Measurements from ENCODE around the gene LTC4S. TPM values are rescaled to one million over a fixed set of nuclear protein-coding genes. Genes with fewer than 3 reads are reported as not detected.

LTC4S gene
- total and polyA plus RNA-seq, 9 of the 15 experiments (the other 6 are each of a cell fraction or from before 2014, with no cell fraction given): 0.17 to 0.77 (median 0.75) TPM; not detected in 6

DNA sequence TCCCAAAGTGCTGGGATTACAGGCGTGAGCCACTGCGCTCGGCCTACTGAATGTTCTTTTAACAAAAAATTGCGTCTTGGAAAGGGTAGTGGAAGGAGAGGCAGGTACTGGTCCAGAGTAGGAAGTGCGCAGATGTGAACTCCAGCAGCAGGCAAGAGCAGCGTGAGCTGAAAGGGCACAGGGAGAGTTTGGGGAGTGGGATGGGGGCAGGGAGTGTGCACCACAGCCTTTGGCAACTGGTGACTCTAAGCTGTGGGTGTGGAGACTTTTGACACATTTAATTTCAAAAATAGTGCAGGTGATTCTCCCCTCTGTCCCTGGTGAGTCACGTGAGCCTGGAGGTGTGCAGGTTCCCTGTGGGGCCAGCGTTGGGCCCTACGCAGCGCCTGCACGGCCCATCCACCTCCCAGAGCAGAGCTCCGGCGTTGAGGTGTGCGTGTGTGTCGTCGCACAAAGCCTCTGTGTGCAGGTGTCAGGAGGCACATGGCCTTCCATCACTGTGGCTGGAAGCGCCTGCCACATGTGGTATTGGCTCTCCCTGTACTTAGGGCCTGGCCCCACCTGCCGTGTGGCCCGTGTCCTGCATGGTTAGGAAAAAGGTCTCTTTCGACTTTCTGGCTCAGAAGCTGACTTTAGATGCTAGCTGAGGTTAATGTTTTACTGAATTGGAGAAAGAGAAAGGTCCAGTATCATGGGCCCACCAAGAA lies 38.4 kb downstream of the LTC4S start:
- TF ChIP-seq SUPT5H (IDR thresholded peaks at IDR 0.05) (peak; percentile 33; the same call in 1 of the 2 replicates), ZBTB11 (CRISPR knock-in tag; IDR thresholded peaks at IDR 0.05) (0 out of 6 replicates have a peak, but pooled peaks of 1 of the 3 experiments have one; percentile 15), RBM22 (IDR thresholded peaks at IDR 0.05; ENCODE audit: low read depth, low read length, poor library complexity, severe bottlenecking) (peak; percentile 54), POLR2G (IDR thresholded peaks at IDR 0.05; ENCODE audit: low read depth, low read length) (peak; percentile 72), RBFOX2 (IDR thresholded peaks at IDR 0.05; ENCODE audit: low read depth, low read length) (peak; percentile 69), ZBTB33 (CRISPR knock-in tag; IDR thresholded peaks at IDR 0.05) (no peak), THRB (CRISPR knock-in tag; conservative IDR thresholded peaks at IDR 0.05) (0 out of 2 replicates have a peak, but pooled peaks have one; percentile 58), NR1H2 (CRISPR knock-in tag; IDR thresholded peaks at IDR 0.05) (no peak), MAX (CRISPR knock-in tag; IDR thresholded peaks at IDR 0.05) (peak; percentile 27; the same call in 1 of the 2 replicates)
- 94% methylated on average over 18 of the region's 20 CpGs for WGBS (ENCODE audit: insufficient coverage, low coverage, missing lambda C conversion rate)
- Histone ChIP-seq H3K36me3 (ENCODE audit: control insufficient read depth, insufficient read depth, low read length) (peaks cover 81% of the 10 kb centered on the region), H3K27me3 (ENCODE audit: control insufficient read depth in 2 of 2, insufficient read depth in 2 of 2, low read length in 2 of 2) (no peaks in the 10 kb centered on the region), H3K9me3 (replicated peaks; ENCODE audit: control insufficient read depth, insufficient read depth, low read depth, low read length) (no peaks in the 10 kb centered on the region), H3K9ac (ENCODE audit: insufficient read depth in 1 of 2, low read depth in 2 of 2, low read length in 2 of 2) (peak overlapping the region in 1 of 2 experiments; percentile 48; a peak in 2 of 4 replicates), H3K4me1 (replicated peaks in 1 of 2; ENCODE audit: control insufficient read depth in 2 of 2, insufficient read depth in 2 of 2, low read length in 2 of 2) (peaks cover 0 to 16% of the 10 kb centered on the region in 2 experiments; a peak in 3 of 5 replicates), H3K4me2 (ENCODE audit: insufficient read depth, low read length) (no peak overlapping the region), H4K20me1 (replicated peaks; ENCODE audit: control insufficient read depth, insufficient read depth, low read length) (peaks cover 4% of the 10 kb centered on the region; the same call in 1 of the 2 replicates), H3K4me3 (no peak overlapping the region), H3K79me2 (ENCODE audit: control insufficient read depth, insufficient read depth, low read length) (no peaks in the 10 kb centered on the region; the same call in 1 of the 3 replicates), H3K9me1 (ENCODE audit: control insufficient read depth, insufficient read depth, low read length) (peaks cover 6% of the 10 kb centered on the region), H3K27ac (ENCODE audit: extremely low read depth, low read depth, low read length) (no peak overlapping the region), H2AFZ (ENCODE audit: low read depth, low read length) (no peak overlapping the region)
- ATAC-seq (no peak; the same call in 2 of the 3 replicates), FAIRE-seq (no peak), DNase-seq (ENCODE audit: extremely low read depth in 1 of 4, low spot score in 3 of 4) (no peak)
- BruUV-seq (replicated peaks): no TSS peak
- intact Hi-C loops (cut with micrococcal nuclease) (no loop called here), in situ Hi-C loops (cut with MboI) (no loop called here)
- CTCF ChIA-PET (ENCODE audit: low intra/inter-chr PET ratio): no interaction called here
- POLR2A ChIA-PET: interaction anchor here (0.6 to 3.3 kb wide), 8 partner anchors 10 to 745 kb away, joined by 3 to 15 read pairs (median 4); partner anchors contain the start of gene SQSTM1

Measured in K562 (cell line).